GM13977 (cell line): Measurements from ENCODE around the gene FLYWCH2.
A peak's percentile ranks its signal among the peaks of the same experiment; 100 is the strongest.
"Not testable (repeated sequence)": the region's sequence is repeated elsewhere in the genome, so short reads cannot be mapped to it uniquely, and the experiment has no call there.

ENCODE experiments used
- DNase-seq: peaks from one replicate; pipeline ENCODE4 v3.0.0; 2012; ENCODE audit warnings: low spot score
- CTCF ChIP-seq: IDR thresholded peaks from 2 replicates; pipeline ENCODE4 v1.5.1; 2012; ENCODE audit warnings: mild to moderate bottlenecking, control low read depth; ENCODE audit not compliant: insufficient read depth; ENCODE audit errors: extremely low read depth, missing control alignments
- in situ Hi-C: fragments of 300-500 bp; cut with MboI; formaldehyde crosslinking; loops from one replicate; pipeline ENCODE4 v1.12.0; 2022; ENCODE audit warnings: low sequenced_read_pairs, low pct_unique_long_range_greater_than_20kb, mixed read lengths, inconsistent platforms; ENCODE audit not compliant: unreplicated experiment

FLYWCH2 gene

GRCh38 chr16:2923481-2923880, 40.5 kb downstream of the FLYWCH2 start:
- DNase-seq, result no peak
- in situ Hi-C loops, result no loop called here
- no peak for TF ChIP-seq CTCF

GRCh38 chr16:2924901-2925755, 42.1 kb downstream of the FLYWCH2 start:
- no peak for DNase-seq
- TF ChIP-seq CTCF, result no peak
- in situ Hi-C loops, result no loop called here

GRCh38 chr16:2925951-2926649, 43.1 kb downstream of the FLYWCH2 start:
- TF ChIP-seq CTCF, result no peak
- no peak for DNase-seq
- in situ Hi-C loops, result no loop called here

GRCh38 chr16:2926650-2926999, 43.6 kb downstream of the FLYWCH2 start:
- no peak for TF ChIP-seq CTCF
- in situ Hi-C loops, result no loop called here
- DNase-seq, result no peak

- TF ChIP-seq CTCF, result peak; percentile 97
- DNase-seq, result peak; percentile 87
- in situ Hi-C loops, result no loop called here
Observed at GRCh38 chr16:2927010-2927646, 44.1 kb downstream of the FLYWCH2 start.

GRCh38 chr16:2928151-2928550, 45.1 kb downstream of the FLYWCH2 start:
- in situ Hi-C loops, result not testable (repeated sequence)

GRCh38 chr16:2928796-2929195, 45.8 kb downstream of the FLYWCH2 start:
- no peak for TF ChIP-seq CTCF
- in situ Hi-C loops, result no loop called here

More at GRCh38 chr16:2928151-2928550, 45.1 kb downstream of the FLYWCH2 start:
- not testable (repeated sequence) for DNase-seq

More at GRCh38 chr16:2928796-2929195, 45.8 kb downstream of the FLYWCH2 start:
- DNase-seq, result no peak
